ENCODE measurements around the gene SCN8A. TPM values are rescaled to one million over a fixed set of nuclear protein-coding genes. Genes with fewer than 3 reads are reported as not detected.
"Not testable (repeated sequence)": the region's sequence is repeated elsewhere in the genome, so short reads cannot be mapped to it uniquely, and the experiment has no call there.

Gene SCN8A
- 2.7 and 3.3 TPM in 2 replicates for total RNA-seq (2014; rRNA removed; shearing (Covaris generic))
- polyA plus RNA-seq (2015; cell fraction: cytosol; rRNA removed): 1.4 and 1.5 TPM in 2 replicates
- 5.8 and 6.2 TPM in 2 replicates for polyA plus RNA-seq (2015; cell fraction: nucleus; rRNA removed)

DNA sequence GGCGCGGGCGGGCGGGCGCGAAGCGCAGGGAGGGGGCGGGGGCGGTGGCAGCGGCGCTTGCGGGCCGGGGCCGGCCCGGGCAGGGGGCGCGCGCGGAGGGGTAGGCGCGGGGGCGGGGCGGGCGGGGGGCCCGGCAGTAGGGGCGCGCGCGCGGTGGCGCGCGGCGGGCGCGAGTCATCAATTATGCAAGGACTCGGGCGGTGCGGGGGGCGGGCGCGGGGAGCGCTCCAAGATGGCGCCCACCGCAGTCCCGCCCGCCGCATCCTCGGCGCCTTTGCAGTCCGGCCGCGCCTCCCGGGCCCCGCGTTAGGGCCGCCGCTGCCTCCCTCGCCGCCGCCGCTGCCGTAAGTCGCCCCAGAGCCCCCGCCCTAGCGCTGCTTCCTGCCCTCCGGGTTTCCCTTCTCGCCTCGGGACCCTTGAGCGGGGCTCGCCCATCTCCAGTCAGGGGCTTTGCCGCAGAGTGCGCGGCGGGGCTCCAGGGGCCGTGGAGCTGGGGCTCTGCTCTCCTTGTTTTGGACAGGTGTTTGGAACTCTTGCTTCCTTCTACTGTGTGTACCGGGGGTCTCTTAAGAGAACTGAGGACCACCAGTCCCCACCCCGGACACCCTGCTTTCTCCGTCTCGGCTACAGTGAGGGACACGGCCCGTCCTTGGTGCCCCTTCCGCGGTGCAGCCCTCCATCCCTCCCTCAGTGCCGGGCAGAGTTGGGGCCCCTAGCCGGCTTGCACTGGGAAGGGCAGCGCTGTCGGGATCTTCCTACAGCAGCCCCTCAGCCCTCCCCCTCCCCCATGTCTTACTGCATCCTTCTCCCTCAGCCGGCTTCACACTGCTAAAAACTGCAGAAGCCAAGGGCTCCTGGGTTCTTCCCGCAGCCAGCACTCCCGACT is at the start of gene SCN8A:
Gene SCN8A (plus strand): TSS at position 218 of the 886 bp plus-strand sequence. CDS start 71,585 bp downstream, outside the sequence.
- peak; percentile 20 for DNase-seq (ENCODE audit: low read depth)

DNA sequence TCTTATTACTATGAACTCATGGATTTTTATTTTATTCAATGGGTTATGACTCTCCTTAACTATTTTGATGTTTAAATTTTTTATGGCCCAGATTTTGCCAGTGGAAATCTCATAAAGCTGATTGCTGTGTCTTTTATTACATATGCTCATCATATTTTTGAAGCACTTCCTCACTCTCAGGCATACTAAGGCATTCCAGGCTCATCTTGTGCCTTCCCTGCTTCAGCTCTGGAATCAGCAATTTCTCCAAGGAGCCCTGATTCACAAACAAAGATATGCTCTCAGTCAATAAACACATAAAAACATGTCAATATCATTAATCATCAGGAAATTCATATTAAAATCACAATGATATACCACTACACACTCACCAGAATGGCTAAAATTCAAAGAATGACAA is 44.9 kb upstream of the SCN8A start:
- no peak for DNase-seq (ENCODE audit: low read depth)

DNA sequence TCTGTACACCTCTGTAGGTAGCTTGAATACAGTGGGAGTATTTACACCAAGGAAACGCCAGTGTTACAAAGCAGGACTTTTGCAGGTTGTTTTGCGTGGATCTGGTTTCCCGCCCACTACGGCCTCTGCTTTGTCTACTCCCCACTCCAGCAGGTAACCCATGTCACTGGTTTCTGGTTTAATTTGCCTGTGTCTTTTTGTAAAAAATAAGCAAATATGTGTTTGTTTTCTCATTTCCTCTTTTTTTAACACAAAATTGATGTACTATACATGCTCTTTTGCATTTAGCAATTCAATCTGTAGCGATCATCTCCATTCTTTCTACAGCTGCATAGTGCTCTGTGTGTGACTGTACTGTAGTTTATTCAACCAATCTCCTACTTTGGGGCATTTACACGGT is 43.4 kb upstream of the SCN8A start:
- DNase-seq (ENCODE audit: low read depth): no peak

DNA sequence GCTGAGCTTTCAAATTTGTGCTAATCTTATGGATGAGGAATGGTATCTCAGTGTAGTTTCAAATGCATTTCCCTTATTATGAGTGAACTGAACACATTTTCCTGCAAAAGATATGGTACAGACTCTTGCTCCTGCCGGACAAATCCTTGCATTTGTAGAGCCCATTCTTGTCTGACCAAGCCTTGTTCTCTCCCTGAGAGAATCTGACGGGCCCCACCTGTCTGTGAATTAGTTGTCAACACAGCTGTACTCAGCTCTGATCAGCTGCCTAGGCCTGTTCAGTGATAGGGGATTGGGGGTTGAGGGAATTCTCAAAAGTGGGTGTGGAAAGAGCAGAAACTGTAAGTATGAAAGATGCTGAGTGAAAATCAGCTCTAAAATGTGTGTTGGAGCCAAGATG is 42.8 kb upstream of the SCN8A start:
- no peak for DNase-seq (ENCODE audit: low read depth)

DNA sequence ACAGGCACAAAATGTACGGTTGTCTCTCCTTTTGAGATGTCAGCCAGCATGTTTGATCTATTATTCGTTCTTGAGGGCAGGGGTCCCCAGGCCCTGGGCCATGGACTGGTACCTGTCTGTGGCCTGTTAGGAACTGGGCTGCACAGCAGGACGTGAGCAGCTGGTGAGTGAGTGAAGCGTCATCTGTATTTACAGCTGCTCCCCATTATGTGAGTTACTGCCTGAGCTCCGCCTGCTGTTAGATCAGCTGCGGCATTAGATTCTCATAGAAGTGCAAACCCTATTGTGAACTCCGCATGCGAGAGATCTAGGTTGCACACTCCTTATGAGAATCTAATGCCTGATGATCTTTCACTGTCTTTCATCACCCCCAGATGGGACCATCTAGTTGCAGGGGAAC is 41.4 kb upstream of the SCN8A start:
- DNase-seq (ENCODE audit: low read depth): no peak

DNA sequence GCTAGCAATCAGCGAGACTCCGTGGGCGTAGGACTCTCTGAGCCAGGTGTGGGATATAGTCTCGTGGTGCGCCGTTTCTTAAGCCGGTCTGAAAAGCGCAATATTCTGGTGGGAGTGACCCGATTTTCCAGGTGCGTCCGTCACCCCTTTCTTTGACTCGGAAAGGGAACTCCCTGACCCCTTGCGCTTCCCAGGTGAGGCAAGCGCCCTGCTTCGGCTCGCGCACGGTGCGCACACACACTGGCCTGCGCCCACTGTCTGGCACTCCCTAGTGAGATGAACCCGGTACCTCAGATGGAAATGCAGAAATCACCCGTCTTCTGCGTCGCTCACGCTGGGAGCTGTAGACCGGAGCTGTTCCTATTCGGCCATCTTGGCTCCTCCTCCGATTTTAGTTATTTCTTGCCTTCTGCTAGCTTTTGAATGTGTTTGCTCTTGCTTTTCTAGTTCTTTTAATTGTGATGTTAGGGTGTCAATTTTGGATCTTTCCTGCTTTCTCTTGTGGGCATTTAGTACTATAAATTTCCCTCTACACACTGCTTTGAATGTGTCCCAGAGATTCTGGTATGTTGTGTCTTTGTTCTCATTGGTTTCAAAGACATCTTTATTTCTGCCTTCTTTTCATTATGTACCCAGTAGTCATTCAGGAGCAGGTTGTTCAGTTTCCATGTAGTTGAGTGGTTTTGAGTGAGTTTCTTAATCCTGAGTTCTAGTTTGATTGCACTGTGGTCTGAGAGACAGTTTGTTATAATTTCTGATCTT is 22.6 kb upstream of the SCN8A start:
- not testable (repeated sequence) for DNase-seq (ENCODE audit: low read depth)

DNA sequence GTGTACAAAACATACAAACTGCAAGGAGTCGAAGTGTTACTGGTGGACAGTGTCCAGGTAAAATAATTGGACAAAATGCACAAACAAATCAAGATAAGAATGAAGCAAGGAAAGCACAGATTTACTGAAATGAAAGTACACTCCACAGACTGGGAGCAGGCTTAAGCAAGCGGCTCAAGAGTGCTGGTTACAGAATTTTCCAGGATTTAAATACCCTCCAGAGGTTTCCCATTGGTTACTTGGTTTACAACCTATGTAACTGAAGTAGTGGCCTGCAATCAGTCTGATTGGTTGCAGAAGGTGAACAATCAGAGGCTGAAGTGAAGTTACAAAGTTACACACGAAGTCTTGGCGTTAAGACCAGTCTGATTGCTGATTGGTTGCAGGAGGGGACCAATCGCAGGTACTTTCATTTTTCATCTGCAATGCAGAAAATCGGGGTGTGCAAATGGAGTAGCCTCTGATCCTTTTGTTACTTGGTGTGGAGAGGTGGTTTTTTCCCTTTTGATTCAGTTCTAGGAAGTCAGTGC is 11.6 kb upstream of the SCN8A start:
- DNase-seq (ENCODE audit: low read depth): peak; percentile 69

DNA sequence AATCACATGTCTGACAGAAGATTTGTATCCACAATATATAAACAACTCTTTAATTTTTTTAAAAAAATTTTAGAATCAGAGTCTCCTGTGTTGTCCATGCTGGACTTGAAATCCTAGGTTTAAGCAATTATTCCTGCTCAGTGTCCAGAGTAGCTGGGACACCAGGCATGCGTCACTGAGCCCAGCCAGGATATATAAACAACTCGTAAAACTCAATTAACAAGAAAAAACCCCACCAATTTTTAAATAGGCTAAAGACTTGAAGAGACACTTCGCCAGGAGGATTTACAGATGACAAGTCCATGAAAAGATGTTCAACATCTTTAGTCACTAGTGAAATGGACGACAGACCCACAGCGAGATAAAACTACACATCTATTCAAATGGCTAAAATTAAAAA is 2.0 kb upstream of the SCN8A start:
- DNase-seq (ENCODE audit: low read depth): no peak

DNA sequence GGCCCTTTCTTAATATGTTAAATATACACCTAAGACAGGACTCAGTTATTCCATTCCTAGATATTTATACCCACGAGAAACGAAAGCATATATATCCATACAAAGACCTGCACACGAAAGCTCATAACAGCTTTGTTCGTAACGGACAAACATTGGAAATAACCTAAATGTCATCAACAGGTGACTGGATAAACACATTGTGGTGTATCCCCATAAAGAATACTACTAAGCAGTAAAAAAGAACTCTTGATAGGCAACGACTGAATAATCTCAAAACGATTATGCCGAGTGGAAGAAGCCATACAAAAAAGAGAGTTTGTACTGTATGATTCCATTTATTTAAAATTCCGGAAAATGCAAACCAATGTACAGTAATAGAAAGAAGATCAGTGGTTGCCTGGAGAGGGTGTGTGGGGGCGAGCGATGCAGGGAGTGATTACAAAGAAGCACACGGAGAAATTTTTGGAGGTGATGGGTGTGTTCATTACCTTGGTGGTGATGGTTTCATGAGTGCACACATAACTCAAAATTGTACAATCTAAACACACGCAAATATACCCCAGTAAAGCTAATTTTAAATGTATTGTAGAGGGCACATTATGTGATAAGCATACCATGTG is 1.4 kb upstream of the SCN8A start:
- no peak for DNase-seq (ENCODE audit: low read depth)

DNA sequence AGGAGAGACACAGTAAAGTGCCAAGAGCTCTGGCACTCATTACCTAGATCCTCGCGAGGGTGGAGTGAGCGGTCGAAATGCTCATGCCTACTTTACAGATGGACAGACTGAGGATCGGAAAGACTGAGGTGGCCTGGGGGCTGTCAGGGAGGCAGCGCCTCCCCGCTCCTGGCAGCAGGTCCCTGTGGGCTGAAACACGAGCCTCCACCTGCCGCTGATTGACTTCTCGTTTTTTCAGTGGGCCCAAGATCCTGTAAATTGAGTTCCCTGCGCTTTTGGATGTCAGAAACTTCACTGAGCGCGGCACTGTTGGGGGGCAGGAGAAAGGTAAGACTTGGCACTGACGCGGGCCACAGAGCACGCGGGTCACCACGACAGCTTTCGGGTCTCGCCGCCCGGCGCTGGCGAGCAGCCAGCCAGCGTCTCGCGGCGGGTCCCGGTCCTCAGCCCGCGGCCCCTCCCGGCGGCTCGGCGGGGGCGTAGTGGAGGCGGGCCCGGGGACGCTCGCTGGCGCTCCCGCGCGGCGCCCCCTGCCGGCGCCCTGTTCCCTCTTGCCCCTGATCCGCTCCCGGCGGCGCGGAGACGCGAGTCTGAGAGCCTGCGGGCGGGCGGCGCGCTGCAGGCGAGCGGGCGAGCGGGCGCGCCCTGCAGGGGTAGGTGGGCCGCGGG is 552 bp upstream of the SCN8A start:
- DNase-seq (ENCODE audit: low read depth): peak; percentile 75

DNA sequence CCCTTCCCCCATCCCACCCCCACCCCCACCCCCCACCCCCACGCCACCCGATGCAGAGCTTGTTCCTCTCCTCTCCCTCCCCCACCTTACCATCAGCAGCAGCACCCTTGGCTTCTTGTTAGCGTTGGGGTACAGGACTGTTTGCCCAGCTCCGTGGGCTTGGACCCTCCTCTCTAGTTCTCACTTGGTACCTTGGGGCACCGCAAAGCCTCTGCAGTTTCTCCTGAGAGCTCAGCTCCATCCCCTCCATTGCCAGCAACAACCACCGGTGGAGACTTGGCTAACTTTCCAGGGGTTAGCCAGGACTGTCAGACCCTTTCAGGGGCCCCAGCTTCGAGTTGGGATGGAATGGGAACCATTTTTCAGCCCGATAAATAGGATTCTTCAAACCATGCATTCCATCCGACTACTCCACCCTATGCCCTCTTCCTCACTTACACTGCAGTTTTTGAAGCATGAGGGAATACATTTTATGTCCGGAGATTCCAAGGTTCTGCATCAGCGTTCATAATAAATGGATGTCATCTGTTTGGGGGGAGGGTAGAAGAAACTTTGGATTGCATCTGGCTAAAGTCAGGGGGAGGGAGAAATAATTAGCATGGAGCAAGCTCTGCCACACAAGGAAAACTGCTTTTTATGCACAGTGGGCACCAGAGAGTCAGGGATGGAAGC is 1.1 kb downstream of the SCN8A start:
- peak; percentile 53 for DNase-seq (ENCODE audit: low read depth)

DNA sequence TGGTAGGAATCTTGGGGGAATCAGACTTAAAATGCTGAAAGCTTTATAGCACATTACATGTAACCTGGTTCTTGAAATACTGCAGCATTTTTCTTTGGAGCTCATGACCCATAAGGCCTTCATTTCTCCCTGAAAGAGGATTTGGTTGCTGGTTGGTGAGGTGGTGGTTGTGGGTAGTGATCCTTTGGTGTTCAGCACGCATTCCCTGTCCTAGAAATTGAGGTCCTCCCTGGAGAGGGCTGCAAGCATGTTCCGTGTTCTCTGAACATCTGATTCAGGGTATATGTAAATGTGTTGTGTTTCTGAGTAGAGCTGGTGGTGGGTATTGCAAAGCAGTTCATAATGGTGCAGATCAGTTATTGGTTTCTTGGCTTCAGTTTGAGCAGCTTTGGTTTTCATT is 2.0 kb downstream of the SCN8A start:
- no peak for DNase-seq (ENCODE audit: low read depth)

DNA sequence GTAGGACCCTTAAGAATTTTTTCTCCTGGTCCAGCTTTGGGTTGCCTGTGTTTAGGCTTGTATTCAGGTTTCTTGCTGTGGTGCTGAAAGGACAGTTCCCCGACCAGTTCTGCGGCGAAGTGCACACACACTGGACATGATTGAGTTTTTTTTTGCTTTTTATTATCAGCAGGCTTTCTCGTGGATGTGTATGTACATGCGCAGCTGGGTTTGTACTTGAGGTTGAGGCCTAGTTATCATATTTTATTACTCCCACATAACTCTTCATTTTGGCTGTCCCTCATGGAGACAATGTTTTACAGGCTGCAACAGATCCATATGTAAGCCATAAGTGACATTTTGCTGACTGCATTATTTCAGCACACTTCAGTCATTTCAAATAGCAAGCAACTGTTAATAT is 2.5 kb downstream of the SCN8A start:
- peak; percentile 45 for DNase-seq (ENCODE audit: low read depth)

DNA sequence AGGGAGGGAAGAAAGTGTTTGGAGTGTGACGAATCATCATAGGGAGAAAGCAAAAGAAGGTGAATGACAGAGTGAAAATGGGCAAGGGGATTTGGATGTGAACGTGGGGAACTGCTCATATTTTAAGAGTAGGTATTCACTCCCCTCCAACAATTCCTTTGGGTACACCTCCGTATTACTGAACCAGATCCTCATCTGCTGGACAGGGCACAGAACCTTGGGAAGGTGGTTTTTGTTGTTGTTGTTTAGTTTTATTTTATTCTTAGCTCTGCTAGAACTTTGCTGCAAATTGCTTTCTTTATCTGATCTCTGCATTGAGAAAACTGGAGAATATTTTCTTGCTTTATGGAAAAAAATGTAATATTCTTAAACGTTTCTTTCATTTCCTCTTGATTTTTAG is 7.1 kb downstream of the SCN8A start:
- DNase-seq (ENCODE audit: low read depth): no peak

DNA sequence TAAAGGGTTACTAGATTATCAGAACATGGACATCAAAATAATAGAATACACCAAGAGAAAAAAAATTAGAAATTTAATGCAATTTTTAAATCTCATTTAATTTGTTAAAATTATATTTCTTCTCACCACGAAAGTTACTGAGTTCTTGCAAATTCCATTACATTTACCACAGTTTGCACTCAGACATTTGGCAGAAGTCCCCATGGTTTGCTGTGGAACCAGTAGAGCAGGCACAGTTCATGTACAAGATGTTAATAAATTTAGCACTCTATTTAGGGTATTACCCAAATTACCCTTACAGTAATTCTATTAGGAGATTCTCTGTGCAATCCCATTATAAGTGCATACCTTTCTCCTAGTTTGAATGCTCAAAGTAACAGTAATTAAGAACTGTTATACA is 9.7 kb downstream of the SCN8A start:
- no peak for DNase-seq (ENCODE audit: low read depth)

DNA sequence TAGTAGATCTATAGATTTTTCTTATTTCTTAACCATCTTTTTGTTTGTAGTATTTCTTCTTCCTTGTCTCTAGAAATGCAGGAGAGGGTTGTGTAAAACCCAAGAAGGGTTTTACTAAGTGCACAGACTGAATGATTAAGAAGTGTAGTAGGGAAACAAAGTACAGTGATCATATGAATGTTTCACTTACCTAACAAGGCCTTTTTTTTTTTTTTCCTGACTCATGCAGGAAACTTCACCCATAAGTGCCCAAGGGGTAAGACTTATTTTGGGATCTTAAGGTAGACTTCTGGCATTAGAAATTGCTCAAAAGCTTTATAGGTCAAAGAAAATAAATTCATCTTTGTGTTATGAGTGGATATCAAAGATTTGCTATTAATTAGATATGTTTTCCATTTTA is 10.2 kb downstream of the SCN8A start:
- no peak for DNase-seq (ENCODE audit: low read depth)

DNA sequence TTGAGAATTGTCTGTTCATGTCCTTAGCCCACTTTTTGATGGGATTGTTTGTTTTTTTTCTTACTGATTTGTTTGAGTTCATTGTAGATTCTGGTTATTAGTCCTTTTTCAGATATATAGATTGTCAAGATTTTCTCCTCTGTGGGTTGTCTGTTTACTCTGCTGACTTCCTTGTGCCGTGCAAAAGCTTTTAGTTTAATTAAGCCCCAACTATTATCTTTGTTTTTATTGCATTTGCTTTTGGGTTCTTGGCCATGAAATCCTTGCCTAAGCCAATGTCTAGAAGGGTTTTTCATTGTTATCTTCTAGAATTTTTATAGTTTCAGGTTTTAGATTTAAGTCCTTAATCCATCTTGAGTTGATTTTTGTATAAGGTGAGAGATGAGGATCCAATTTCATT is 14.9 kb downstream of the SCN8A start:
- DNase-seq (ENCODE audit: low read depth): not testable (repeated sequence)

DNA sequence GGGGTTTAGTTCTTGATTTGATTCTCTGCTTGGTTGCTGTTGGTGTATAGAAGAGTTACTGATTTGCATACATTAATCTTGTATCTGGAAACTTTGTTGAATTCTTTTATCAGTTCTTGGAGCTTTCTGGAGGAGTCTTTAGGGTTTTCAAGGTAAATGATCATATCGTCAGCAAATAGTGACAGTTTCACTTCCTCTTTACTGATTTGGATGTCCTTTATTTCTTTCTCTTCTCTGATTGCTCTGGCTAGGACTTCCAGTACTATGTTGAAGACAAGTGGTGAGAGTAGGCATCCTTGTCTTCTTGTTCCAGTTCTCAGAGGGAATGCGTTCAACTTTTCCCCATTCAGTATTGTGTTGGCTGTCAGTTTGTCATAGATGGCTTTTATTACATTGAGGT is 16.2 kb downstream of the SCN8A start:
- DNase-seq (ENCODE audit: low read depth): not testable (repeated sequence)

DNA sequence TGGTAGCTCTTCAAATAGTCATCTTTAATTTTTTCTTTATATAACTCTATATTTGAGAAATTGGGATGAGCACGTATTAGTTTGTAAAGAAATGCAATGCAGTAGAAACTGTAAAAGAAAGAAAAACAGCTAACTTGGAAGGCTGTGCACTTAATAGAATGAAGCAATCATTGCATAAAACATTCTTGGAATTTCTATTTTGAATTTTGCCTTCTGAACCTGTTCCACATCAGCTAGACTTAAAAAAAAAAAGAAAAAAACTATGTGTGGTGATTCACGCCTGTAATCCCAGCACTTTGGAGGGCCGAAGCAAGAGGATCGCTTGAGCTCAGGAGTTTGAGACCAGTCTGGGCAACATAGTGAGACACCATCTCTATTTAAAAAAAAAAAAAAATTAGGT is 29.4 kb downstream of the SCN8A start:
- DNase-seq (ENCODE audit: low read depth): no peak

DNA sequence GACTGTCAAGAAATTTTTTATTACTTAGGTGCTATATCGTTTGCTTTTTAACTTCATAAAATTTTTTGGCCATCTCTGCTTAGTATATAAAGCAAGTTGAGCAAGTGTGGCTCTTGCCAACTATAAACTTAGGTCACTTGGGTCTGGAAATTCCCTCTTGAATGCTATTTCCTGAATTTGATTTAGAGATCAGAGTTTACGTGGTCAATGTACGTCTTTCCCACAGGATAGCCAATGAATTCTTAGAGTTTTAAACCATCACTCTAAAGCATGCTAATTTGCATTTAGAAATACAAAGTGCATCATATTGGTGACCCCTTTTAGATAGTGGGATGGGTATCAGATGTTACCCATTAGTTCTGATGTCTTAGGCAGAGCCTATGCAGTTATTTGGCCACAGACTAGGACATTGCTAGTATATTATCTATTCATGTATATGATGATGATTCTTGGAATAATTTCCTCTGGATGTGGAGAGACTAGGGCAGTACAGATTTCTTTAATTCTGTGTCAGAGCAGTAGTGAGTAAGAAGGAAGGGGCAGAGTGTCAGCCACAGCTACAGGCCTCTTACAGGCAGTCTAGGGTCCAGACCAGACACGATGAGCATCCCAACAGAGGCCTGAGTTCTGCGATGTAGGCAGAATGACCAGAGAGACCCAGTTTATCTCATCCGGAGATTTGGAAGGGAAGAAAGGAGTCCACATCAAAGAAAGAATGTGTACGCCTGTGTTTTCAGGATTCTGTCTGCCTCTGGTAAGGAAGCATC is 30.3 kb downstream of the SCN8A start:
- no peak for DNase-seq (ENCODE audit: low read depth)

Data from HT1080 (cell line).